GM12865 (cell line): ENCODE results near the gene ERP29.
"Not testable (repeated sequence)": the region's sequence is repeated elsewhere in the genome, so short reads cannot be mapped to it uniquely, and the experiment has no call there.

Experiments used
- DNase-seq: peaks from one replicate; pipeline ENCODE4 v3.0.0; 2010; ENCODE audit warnings: low read depth
- H3K4me3 ChIP-seq: 2 replicates; pipeline ENCODE4 v1.5.1; 2011; ENCODE audit warnings: mild to moderate bottlenecking, low read depth, low read length, control low read depth
- CTCF ChIP-seq: IDR thresholded peaks from 2 replicates; pipeline ENCODE4 v1.5.1; 2011; ENCODE audit warnings: low read length, control low read depth, low read depth, inconsistent platforms; ENCODE audit not compliant: insufficient read depth; ENCODE audit errors: missing control alignments

ERP29 gene

GRCh38 chr12:112035219-112035785 is 22.1 kb downstream of the ERP29 start:
- DNase-seq: no peak
- no peak for TF ChIP-seq CTCF
- no peak overlapping the region for H3K4me3 ChIP-seq

- not testable (repeated sequence) for H3K4me3 ChIP-seq, DNase-seq
Observed at GRCh38 chr12:112036614-112037013, 23.4 kb downstream of the ERP29 start.

- H3K4me3 ChIP-seq: no peak overlapping the region
- no peak for TF ChIP-seq CTCF
- DNase-seq: no peak
Observed at GRCh38 chr12:112046003-112046402, 32.8 kb downstream of the ERP29 start.

- DNase-seq: no peak
- no peak for TF ChIP-seq CTCF
Observed at GRCh38 chr12:112049351-112049750, 36.1 kb downstream of the ERP29 start.

GRCh38 chr12:112061137-112061536 is 47.9 kb downstream of the ERP29 start:
- H3K4me3 ChIP-seq: no peak overlapping the region
- no peak for TF ChIP-seq CTCF
- no peak for DNase-seq

More at GRCh38 chr12:112049351-112049750, 36.1 kb downstream of the ERP29 start:
- no peak overlapping the region for H3K4me3 ChIP-seq

GRCh38 chr12:112063273-112063672 is 50.0 kb downstream of the ERP29 start:
- H3K4me3 ChIP-seq: no peak overlapping the region
- DNase-seq: no peak
- no peak for TF ChIP-seq CTCF

- DNase-seq: no peak
- no peak for TF ChIP-seq CTCF
- H3K4me3 ChIP-seq: no peak overlapping the region
Observed at GRCh38 chr12:112066566-112066965, 53.3 kb downstream of the ERP29 start.
